GM21723 (cell line): Measurements from ENCODE around the gene CLIC5.

Source experiments
- ATAC-seq: cut with Tn5 transposase; IDR thresholded peaks from one replicate; pipeline ENCODE4 v1.9.1; 2021; ENCODE audit warnings: mild to moderate bottlenecking, moderate library complexity; ENCODE audit not compliant: unreplicated experiment

The CLIC5 gene

DNA sequence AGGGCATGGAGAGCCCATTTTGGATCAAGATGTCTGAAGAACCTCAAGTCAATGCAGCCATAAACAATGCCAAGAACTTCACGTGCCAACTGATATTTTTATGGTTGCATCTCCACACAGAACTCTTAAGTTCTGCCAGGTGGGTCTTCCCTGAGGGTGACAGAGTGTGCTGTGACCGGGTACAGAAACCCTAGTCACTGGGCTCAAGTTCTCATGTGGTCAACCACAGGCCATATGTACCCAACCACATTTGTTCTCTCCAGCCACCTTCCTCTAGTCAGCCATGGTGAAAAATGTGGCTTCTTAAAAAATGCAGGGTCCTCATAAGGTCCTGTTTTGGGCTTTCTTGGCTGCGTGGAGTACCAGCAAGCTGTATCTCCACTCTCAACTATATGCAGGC lies 48.9 kb downstream of the CLIC5 start:
- ATAC-seq = no peak

- ATAC-seq = no peak
Measured at GRCh38 chr6:45966340-45966739, 49.3 kb downstream of the CLIC5 start.

GRCh38 chr6:45965792-45966191 lies 49.9 kb downstream of the CLIC5 start:
- ATAC-seq = no peak

DNA sequence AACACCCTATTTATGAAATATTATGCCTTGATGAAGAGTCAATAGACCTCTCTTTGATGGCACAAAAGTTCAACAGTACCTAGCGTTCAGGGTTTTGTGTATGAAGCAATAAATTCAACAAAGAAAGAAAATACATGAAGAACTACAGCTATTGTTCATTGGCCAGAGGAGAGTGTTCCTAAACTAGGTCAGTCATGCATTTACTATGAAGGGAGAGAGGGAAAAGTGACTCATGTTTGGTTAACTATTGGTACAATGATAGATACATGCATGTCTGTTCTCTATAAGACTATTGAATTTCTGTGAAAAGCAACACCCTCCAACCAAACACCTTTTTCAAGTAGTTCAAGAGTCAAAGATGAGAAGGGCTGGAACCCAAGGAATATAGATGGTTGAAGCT lies 50.7 kb downstream of the CLIC5 start:
- ATAC-seq = no peak

DNA sequence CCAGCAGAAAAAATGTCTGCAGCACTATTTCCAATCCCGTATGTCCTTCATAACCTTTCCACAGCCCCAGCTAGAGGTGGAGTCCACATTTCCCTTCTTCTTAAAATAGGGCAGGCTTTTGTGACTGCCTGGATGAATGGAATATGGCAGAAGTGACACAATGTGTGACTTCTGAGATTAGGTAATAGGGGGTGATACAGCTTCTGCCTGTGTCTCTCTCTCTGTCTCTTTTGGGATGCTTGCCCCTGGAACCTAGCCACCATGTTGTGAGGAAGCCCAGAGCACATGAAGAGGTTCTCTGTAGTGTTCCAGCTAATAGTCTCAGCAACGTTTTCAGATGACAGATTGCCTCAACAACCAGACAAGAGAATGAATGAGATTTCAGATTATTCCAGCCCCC lies 51.4 kb downstream of the CLIC5 start:
- ATAC-seq = no peak

- no peak for ATAC-seq
Measured at GRCh38 chr6:45963896-45964295, 51.8 kb downstream of the CLIC5 start.

GRCh38 chr6:45961125-45961524 lies 54.5 kb downstream of the CLIC5 start:
- no peak for ATAC-seq

DNA sequence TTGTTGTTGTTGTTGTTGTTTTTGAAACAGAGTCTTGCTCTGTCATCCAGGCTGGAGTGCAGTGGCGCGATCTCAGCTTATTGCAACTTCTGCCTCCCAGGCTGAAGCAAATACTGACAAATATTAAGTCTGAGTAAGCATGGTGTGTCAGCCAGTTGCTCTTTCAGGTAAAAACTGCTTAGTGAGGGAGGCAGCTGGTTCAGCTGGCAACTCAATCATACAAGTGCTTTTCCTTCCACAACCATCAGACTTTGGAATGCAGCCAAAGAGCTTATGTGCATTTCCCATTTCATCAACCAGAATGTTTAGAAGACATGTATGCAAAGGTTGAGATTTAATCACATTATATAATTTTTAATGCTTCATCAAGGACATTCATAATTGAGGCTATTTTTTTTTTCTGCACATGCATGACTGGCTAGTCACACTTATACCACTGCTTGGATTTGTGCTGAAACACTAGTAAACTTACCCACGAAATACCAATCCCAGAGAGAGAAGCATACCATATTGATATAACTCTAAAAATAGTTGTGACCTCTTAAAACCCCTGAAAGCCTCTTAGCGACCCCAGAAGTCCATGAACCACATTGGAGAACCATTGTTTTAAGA lies 56.0 kb downstream of the CLIC5 start:
- no peak for ATAC-seq

- ATAC-seq = no peak
Measured at GRCh38 chr6:45956663-45957062, 59.0 kb downstream of the CLIC5 start.

DNA sequence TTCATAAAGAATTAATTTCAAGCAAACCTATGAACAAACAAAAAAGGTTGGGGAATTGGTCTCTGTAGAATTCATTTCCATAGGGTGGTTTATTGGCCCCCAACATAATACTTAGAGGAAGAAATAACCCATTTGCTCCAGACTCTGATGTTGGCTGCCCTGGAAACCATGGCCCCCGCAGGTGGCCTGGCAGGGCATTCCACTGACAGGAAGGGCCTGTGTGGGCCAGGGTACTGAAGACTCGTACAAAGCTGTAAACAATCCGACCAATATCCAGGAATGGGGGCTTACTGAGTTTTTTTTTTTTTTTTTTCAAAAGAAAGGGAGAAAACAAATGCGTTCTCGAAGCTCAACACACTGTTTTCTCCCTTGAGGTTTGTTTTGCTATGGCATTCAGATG lies 59.5 kb downstream of the CLIC5 start:
- no peak for ATAC-seq

GRCh38 chr6:45955597-45955996 lies 60.1 kb downstream of the CLIC5 start:
- no peak for ATAC-seq

DNA sequence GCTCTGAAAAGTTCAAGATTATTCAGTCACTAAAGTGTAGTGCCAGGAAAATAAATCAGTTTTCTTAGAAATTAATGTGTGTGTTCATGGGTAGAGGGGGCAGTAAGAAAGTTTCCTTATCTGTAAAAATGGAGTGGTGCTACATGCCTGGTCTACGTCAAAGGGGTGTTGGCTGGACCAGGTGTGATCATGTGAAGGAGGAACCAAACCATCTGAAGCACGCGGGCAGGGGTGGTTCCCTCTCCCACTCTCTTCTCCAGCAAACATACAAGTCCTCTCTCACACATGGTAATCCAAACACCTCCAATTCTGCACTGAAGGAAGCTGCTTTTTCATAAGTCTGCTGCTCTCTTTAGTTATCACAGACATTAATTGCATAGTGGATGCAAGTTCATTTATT lies 63.1 kb downstream of the CLIC5 start:
- ATAC-seq = no peak

- ATAC-seq = no peak
Measured at GRCh38 chr6:45952168-45952529, 63.5 kb downstream of the CLIC5 start.

DNA sequence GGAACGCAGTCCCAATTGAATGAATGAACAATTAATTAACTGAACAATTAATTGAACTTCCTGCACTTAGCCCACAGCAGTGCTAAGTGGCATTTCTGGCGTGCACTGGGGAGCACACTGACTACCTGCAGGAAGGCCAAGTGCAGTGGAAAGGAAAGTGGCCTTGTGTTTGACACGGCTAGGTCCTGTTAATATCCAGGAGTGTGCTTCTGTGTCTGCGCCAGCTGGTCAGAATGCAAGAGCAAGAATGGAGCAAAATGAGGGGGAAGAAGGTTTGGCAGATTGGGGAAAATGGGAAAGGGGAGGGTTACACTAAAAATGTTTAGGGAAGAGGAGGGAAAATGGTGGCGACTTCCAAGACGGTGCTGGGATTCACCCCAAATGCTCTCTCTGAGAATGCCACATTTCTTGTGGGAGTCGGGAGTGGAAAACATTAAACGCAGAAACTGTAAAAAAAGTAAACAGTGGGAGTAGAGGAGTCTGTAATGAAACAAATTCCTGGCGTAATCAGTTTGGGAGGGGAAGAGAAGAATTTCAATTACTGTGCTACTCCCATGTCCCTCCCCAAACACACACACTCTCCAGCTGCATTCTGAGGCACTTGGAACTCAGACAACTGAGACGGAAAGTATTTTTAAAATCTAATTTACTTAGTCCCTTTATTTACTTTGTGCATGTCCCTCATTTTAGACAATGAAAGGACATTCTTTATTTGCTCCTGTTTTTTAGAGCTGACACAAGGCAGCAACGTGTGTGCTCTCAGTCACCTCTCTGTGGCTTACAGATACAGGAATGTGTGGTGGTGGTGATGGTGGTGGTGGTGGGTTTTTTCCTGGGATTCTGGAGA lies 64.1 kb downstream of the CLIC5 start:
- no peak for ATAC-seq

DNA sequence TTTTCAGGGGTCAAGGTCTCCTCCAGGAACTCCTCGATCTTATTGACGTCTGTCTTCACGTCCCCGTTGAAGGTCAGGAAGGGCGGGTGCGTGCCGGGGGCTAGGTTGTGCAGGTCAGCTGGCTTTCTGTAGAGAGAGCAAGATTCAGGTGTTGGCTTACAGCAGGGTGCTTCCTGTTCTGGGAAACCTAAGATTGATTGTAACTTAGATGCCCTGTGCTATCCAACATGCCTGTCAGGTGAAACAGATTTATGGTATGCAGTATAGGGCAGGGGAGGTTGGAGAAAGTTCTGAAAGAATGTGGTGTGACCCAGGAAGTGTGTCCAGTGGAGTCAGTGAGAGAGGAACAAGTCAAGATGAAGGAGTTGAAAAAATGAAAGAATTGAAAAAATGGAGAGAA lies 66.4 kb downstream of the CLIC5 start:
- no peak for ATAC-seq

DNA sequence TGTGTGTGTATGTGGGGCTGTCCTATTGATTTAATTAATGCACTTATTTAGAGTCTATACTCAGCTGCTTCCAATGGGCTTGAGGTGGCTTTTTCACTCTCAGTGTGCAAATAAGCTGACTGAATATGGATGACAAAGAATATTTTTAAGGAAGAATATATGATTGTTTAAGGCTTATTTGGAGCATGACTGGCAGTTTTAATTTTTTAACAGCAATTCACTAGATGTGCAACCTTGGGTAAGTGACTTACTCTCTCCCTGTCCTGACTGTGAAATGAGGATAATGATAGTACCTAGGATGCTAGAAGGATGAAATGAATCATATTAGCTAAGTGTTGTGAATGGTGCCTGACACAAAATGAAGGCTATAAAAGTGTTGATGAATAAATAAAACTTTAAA lies 67.9 kb downstream of the CLIC5 start:
- no peak for ATAC-seq

- ATAC-seq = no peak
Measured at GRCh38 chr6:45946887-45947286, 68.8 kb downstream of the CLIC5 start.

DNA sequence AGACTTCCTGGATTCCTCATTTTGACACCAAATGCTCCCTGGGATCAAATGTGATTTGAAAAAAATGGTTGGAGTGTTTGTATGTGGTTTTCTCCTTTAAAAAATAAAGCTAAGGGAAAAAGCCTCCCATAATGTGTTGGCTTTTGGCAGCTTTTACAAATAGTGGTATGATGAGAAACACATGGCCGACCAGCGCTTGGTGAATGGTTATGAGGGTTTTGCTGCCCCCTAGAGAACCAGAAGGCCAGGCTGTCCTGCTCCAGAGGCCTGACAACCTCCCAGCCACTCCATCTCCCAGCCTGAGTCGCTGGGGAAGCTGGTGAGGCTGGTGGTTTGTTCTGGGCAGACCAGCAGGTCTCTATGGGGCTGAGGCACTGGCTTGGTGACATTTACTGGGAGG lies 69.3 kb downstream of the CLIC5 start:
- no peak for ATAC-seq

GRCh38 chr6:45942953-45943352 lies 72.7 kb downstream of the CLIC5 start:
- no peak for ATAC-seq

DNA sequence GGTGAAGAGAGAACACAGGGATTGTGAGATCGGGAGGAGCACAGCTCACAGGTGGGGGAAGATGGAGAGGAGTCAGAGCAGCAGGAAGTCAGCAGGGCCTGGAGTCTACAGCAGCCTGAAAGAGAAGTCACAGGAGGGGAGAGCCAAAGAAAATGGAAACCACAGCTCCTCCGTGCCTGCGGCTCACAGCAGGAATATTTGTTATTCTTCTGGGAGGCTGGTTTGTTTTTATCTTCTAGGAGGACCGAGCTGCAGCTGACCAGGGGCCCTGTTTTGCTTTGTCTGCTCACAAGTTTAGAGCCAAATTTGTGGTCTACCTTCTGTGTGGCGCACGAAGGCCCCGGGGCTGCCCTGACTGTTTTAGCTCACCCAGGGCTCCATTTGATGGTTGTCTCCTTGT lies 81.8 kb downstream of the CLIC5 start:
- ATAC-seq = no peak

- ATAC-seq = no peak
Measured at GRCh38 chr6:45931232-45931631, 84.4 kb downstream of the CLIC5 start.

- ATAC-seq = no peak
Measured at GRCh38 chr6:45930420-45931040, 85.1 kb downstream of the CLIC5 start.
